Heart left ventricle (tissue), 13 donors: ENCODE results near the gene KIF1A.

Experiments used
- POLR2A ChIP-seq, 2 donors: fragments of 450-650 bp; IDR thresholded peaks; one replicate each; pipeline ENCODE4 v1.6.1; 2017; ENCODE audit warnings: antibody characterized with exemption in 2 of 2, mild to moderate bottlenecking in 2 of 2, moderate library complexity in 2 of 2
- TF ChIP-seq, protein P1 (sequence below), 12 donors: fragments of 200-600 bp; sonication (generic) in 4 of 12; IDR thresholded peaks; one replicate each; pipeline versions ENCODE4 v1.5.0 to v1.8.0; 2018 to 2022; ENCODE audit warnings: antibody characterized with exemption in 12 of 12, mild to moderate bottlenecking in 5 of 12
- donor health status: ischemic (EF 13 %, LVEDD 7.1; RV severe dilation, severe dysfunction).
- donor health status: DM: no; HTN: yes; CAD: no.
- donor health status: DM: no; HTN: no; CAD: no.
- donor health status: ischemic (EF 25% LVEDD 6.9; RV normal size, moderate dysfunction).
- donor health status: ischemic (EF 25% LVEDD 5.7; RV mildly dilated, moderate dysfunction).
- donor health status: ischemic (EF 35%, LVEDD 5.7; RV mildly dilated, moderate dysfunction).
- donor health status: nonischemic (EF 11% LVEDD 7.7; RV severe dilation, severe dysfunction).
- donor health status: DM: yes; HTN: yes; CAD: no.
- donor health status: PGD.
- donor health status: ischemic (EF 29% LVEDD 5.4; RV normal size, mild dysfunction).
- donor health status: nonischemic (EF 23%, LVEDD 6.1; RV moderate dilation, normal function).

DNA sequence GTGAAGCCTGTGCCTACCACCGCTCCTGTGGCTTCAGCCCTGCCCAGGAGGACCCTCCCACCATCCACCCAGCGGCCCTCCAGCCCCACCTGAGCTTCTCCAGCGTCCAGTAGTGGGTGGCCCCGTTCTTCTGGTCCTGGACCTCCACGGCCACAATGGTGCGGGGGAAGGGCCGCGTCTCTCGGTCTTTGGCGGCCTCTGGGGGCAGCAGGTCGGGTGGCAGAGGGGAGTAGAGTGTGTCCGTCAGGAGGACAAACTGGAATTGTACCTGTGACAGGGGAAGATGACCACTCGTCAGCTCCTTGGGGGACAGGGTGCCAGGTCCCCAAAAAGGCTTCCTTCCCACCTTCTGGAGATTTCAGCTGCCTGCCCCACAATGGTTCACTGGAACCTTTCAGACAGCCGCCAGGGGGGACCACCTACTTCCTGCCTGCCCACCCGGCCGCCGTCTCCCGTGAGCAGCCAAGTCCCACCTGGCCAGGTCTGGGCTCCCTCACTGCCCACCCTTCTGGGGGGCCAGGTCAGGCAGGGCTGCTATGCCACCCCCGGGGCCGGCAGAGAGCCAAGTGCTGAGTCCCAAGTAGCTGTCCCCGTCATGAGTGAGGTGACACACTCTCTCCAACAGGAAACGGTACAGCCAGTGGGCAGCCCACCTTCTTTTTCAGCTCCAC, 59.3 kb downstream of the KIF1A start:
- TF ChIP-seq POLR2A (IDR thresholded peaks at IDR 0.05) = no peak
- TF ChIP-seq, protein P1, sequence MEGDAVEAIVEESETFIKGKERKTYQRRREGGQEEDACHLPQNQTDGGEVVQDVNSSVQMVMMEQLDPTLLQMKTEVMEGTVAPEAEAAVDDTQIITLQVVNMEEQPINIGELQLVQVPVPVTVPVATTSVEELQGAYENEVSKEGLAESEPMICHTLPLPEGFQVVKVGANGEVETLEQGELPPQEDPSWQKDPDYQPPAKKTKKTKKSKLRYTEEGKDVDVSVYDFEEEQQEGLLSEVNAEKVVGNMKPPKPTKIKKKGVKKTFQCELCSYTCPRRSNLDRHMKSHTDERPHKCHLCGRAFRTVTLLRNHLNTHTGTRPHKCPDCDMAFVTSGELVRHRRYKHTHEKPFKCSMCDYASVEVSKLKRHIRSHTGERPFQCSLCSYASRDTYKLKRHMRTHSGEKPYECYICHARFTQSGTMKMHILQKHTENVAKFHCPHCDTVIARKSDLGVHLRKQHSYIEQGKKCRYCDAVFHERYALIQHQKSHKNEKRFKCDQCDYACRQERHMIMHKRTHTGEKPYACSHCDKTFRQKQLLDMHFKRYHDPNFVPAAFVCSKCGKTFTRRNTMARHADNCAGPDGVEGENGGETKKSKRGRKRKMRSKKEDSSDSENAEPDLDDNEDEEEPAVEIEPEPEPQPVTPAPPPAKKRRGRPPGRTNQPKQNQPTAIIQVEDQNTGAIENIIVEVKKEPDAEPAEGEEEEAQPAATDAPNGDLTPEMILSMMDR (IDR thresholded peaks at IDR 0.05) = no peak
